Mucosa of descending colon (tissue), 3 donors: ENCODE measurements around the gene HHAT. TPM values are rescaled to one million over a fixed set of nuclear protein-coding genes. Genes with fewer than 3 reads are reported as not detected.

ENCODE experiments used
- ATAC-seq: fragments of 200-7000 bp; cut with Tn5 transposase; one replicate; pipeline ENCODE4 v1.9.1; 2020; ENCODE audit warnings: mild to moderate bottlenecking, moderate library complexity
- DNase-seq, 3 donors: peaks; one replicate each; pipeline ENCODE4 v3.0.0-alpha.2; 2020
- H3K36me3 ChIP-seq: fragments of 200-600 bp; one replicate; pipeline ENCODE4 v1.8.0; 2021; ENCODE audit warnings: low read depth, mild to moderate bottlenecking
- H3K4me1 ChIP-seq: fragments of 200-600 bp; one replicate; pipeline ENCODE4 v1.8.0; 2021; ENCODE audit warnings: low read depth, mild to moderate bottlenecking
- H3K4me3 ChIP-seq: fragments of 200-600 bp; one replicate; pipeline ENCODE4 v1.8.0; 2021; ENCODE audit warnings: mild to moderate bottlenecking
- H3K9me3 ChIP-seq: fragments of 200-600 bp; one replicate; pipeline ENCODE4 v1.8.0; 2021; ENCODE audit warnings: mild to moderate bottlenecking
- intact Hi-C, 2 donors: fragments of 100-400 bp; cut with DNase I in 1 of 2; cut with micrococcal nuclease in 1 of 2; formaldehyde crosslinking; loops; one replicate each; pipeline versions ENCODE4 v1.11.0 to v1.11.1; 2022; cut with DNase I, micrococcal nuclease
- total RNA-seq, 3 donors: library from RNA; stranded (reverse); fragmentation: NEBNext Ultra II Directional in 2 of 3; extraction: Animal tissue kit (Norgen Biotek cat#: 25700) in 2 of 3; gene quantifications; one replicate each; pipeline versions ENCODE4 v1.2.1 to v1.2.4, GENCODE V29; 2021 to 2023
- TF ChIP-seq, protein P1 (sequence below): fragments of 200-600 bp; IDR thresholded peaks from one replicate; pipeline ENCODE4 v1.8.0; 2022; ENCODE audit warnings: antibody characterized with exemption, mild to moderate bottlenecking
- donor health status: DM: no; HTN: no; CAD: no; lungs with moderate emphysema.
- donor health status: DM: no; HTN: no; CAD: no.
- donor health status: DM: no; HTN: yes; CAD: no.

HHAT gene
- total RNA-seq, 3 donors from 2014 or later = 4.1 to 8.6 (median 5.9) TPM

DNA sequence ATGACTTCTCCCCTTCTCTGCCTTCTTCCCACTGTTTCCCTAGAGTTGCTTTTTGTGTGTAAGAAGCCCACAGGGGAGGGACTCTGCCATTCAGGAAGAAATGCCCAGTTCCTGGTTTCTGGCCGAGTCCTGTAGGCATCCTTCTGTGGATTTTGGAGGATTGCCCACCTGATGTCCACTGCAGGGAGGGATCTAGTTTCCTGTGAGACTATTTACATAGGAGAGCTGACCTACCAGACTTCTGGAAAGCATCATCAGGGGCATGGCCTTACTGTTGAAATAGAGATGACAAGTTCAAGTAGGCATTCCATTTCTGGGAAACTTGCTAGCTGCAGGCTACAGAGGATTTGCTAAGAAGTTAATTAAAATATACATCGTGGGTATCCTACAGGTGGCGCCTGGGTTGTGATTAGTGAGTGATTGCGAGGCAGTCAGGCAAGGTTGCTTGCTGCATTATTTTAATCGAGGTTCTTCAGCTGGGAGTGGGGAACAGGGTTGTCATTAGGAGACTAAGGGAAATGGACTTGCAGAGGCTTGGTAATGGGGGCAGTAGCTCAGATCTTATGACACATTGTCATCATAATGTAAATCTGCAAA lies 148.7 kb downstream of the HHAT start:
- Histone ChIP-seq H3K9me3 (no peaks in the 10 kb centered on the region), H3K4me3 (no peak overlapping the region), H3K4me1 (no peaks in the 10 kb centered on the region), H3K36me3 (no peaks in the 10 kb centered on the region)
- TF ChIP-seq, protein P1, sequence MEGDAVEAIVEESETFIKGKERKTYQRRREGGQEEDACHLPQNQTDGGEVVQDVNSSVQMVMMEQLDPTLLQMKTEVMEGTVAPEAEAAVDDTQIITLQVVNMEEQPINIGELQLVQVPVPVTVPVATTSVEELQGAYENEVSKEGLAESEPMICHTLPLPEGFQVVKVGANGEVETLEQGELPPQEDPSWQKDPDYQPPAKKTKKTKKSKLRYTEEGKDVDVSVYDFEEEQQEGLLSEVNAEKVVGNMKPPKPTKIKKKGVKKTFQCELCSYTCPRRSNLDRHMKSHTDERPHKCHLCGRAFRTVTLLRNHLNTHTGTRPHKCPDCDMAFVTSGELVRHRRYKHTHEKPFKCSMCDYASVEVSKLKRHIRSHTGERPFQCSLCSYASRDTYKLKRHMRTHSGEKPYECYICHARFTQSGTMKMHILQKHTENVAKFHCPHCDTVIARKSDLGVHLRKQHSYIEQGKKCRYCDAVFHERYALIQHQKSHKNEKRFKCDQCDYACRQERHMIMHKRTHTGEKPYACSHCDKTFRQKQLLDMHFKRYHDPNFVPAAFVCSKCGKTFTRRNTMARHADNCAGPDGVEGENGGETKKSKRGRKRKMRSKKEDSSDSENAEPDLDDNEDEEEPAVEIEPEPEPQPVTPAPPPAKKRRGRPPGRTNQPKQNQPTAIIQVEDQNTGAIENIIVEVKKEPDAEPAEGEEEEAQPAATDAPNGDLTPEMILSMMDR = no peak
- DNase-seq (no peak), ATAC-seq (no peak)
- intact Hi-C loops = no loop called here

DNA sequence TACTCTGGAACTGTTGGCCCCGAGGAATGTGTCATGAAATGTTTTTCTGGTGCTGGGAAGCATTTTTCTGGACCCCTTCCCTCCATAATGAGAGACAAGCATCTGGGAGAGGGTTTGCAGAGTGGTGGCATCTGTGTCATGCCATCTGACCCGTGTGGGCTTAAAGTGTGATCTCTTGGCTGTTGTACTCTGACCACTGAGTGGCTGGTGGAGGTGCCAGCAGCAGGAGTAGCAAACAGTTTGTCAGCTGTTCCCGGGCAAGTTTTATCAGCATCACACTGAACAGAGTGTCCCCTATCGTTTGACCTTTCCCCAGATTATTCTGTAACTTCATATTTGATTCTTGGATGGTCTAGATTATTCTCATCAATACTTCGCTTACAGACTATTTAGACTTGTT lies 150.1 kb downstream of the HHAT start:
- Histone ChIP-seq H3K36me3 (no peaks in the 10 kb centered on the region), H3K4me3 (no peak overlapping the region), H3K4me1 (no peaks in the 10 kb centered on the region), H3K9me3 (no peaks in the 10 kb centered on the region)
- DNase-seq = no peak
- TF ChIP-seq, protein P1 = no peak
- ATAC-seq = no peak
- intact Hi-C loops = no loop called here

DNA sequence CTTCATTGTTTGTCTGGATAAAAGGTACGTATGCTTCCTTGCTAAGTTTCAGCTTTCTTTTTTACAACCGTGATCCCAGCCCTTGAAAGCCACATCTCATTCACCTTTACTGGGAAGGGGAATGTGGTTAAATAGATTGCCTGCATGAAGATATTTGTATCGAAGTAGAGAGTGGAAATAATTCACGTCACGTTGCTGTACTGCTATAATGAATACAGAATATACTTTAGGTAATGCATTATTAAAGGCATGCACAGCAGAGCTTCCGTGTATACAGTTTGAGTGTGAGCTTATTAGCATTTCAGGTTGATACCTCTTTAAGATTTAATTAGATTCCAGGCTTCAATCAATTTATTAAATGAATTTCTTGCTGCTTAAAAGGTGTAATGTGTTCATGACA lies 153.8 kb downstream of the HHAT start:
- ATAC-seq = no peak
- intact Hi-C loops = no loop called here
- no peaks in the 10 kb centered on the region for H3K9me3 ChIP-seq
- no peaks in the 10 kb centered on the region for H3K4me1 ChIP-seq
- no peaks in the 10 kb centered on the region for H3K36me3 ChIP-seq
- TF ChIP-seq, protein P1 = no peak
- no peak overlapping the region for H3K4me3 ChIP-seq
- no peak for DNase-seq

DNA sequence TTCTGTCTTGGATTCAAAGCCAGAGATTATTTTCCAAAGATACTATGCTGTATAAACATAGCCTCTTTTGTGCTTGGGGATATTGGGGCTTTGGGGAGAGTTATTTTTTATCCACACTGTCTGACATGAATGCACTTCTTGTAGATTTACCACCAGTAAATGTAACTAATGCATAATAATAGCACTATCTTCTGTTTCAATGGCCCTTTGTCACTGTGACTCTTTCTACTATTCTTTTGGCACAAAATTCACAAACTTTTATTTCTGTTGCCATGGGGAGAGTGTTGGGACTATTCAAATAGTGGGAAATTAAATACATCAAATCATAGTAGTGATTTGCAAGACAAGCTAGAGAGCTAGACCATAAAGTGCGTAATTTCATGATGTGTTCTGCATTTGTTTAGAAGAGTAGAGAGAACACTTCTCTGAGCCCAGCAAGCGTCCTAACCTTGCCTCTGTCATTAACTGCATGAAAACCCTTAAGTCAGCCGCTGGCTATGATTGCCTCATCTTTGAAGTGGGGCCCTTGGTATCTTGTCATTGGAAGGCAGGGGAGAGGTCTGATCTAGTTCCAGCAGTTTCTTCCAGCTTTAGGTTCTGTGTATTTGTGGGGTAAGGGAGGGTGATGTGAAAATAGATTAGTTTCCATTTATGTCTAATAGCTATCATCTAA lies 154.4 kb downstream of the HHAT start:
- ATAC-seq (no peak), DNase-seq (no peak)
- intact Hi-C loops = no loop called here
- TF ChIP-seq, protein P1 = no peak
- Histone ChIP-seq H3K4me1 (no peaks in the 10 kb centered on the region), H3K4me3 (no peak overlapping the region), H3K9me3 (no peaks in the 10 kb centered on the region), H3K36me3 (no peaks in the 10 kb centered on the region)

DNA sequence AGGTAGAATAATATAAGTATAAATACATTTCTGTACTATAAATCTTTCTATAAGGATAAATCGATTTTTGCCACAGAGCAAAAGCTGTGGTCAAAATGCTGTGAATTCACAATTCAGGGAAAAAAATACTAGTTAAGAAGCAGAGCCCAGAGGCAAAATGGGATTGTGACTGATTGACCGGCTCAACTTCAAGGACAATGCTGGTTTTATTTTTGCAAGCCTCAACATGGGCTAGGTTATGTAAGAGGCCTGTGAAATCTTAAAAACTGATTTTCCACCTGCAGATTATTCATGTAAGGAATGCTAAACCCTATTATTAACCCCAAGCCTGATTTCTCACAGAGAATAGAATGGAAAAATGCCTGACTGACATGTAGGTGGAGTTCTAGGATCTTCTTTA lies 155.1 kb downstream of the HHAT start:
- TF ChIP-seq, protein P1 = no peak
- ATAC-seq (no peak), DNase-seq (no peak)
- Histone ChIP-seq H3K9me3 (no peaks in the 10 kb centered on the region), H3K36me3 (no peaks in the 10 kb centered on the region), H3K4me3 (no peak overlapping the region), H3K4me1 (no peaks in the 10 kb centered on the region)
- intact Hi-C loops = no loop called here
